Epithelial cell of prostate (primary cell): ENCODE results near the gene FAM229A.
"Not testable (repeated sequence)": the region's sequence is repeated elsewhere in the genome, so short reads cannot be mapped to it uniquely, and the experiment has no call there.

ENCODE experiments used
- DNase-seq: peaks from one replicate; pipeline ENCODE4 v3.0.0-alpha.2; 2011; ENCODE audit warnings: low read depth, low spot score
- H3K27ac ChIP-seq: fragments of 450-650 bp; 2 replicates; pipeline ENCODE4 v1.5.1; 2017; ENCODE audit warnings: mild to moderate bottlenecking

FAM229A gene

GRCh38 chr1:32377541-32378220, 15.4 kb upstream of the FAM229A start:
- no peak overlapping the region for H3K27ac ChIP-seq
- DNase-seq, result no peak

GRCh38 chr1:32376199-32376598, 13.9 kb upstream of the FAM229A start:
- DNase-seq, result no peak
- H3K27ac ChIP-seq, result no peak overlapping the region

- H3K27ac ChIP-seq, result no peak overlapping the region
- no peak for DNase-seq
Measured at GRCh38 chr1:32373996-32374592, 11.8 kb upstream of the FAM229A start.

- H3K27ac ChIP-seq, result no peak overlapping the region
- DNase-seq, result no peak
Measured at GRCh38 chr1:32372149-32372756, 10.0 kb upstream of the FAM229A start.

GRCh38 chr1:32367912-32368635, 5.8 kb upstream of the FAM229A start:
- no peak overlapping the region for H3K27ac ChIP-seq
- DNase-seq, result no peak

- H3K27ac ChIP-seq, result no peak overlapping the region
- DNase-seq, result no peak
Measured at GRCh38 chr1:32365445-32365844, 3.2 kb upstream of the FAM229A start.

- H3K27ac ChIP-seq, result no peak overlapping the region
- DNase-seq, result no peak
Measured at GRCh38 chr1:32364836-32365235, 2.6 kb upstream of the FAM229A start.

GRCh38 chr1:32363713-32364112, 1.4 kb upstream of the FAM229A start:
- no peak for DNase-seq
- no peak overlapping the region for H3K27ac ChIP-seq

- no peak for DNase-seq
- H3K27ac ChIP-seq, result no peak overlapping the region
Measured at GRCh38 chr1:32361674-32362473, 411 bp downstream of the FAM229A start.

- no peak for DNase-seq
- H3K27ac ChIP-seq, result no peak overlapping the region
Measured at GRCh38 chr1:32361308-32361673, 994 bp downstream of the FAM229A start.

GRCh38 chr1:32358435-32358834, 3.9 kb downstream of the FAM229A start:
- no peak overlapping the region for H3K27ac ChIP-seq
- DNase-seq, result no peak

- DNase-seq, result no peak
- no peak overlapping the region for H3K27ac ChIP-seq
Measured at GRCh38 chr1:32357614-32358013, 4.7 kb downstream of the FAM229A start.

- no peak overlapping the region for H3K27ac ChIP-seq
- DNase-seq, result no peak
Measured at GRCh38 chr1:32356478-32356877, 5.8 kb downstream of the FAM229A start.

- H3K27ac ChIP-seq, DNase-seq: not testable (repeated sequence)
Measured at GRCh38 chr1:32355778-32356177, 6.5 kb downstream of the FAM229A start.

- no peak for DNase-seq
- no peak overlapping the region for H3K27ac ChIP-seq
Measured at GRCh38 chr1:32353886-32354570, 8.3 kb downstream of the FAM229A start.

GRCh38 chr1:32353431-32353830, 8.9 kb downstream of the FAM229A start:
- no peak for DNase-seq
- H3K27ac ChIP-seq, result no peak overlapping the region

GRCh38 chr1:32352831-32353383, 9.4 kb downstream of the FAM229A start:
- DNase-seq, result no peak
- H3K27ac ChIP-seq, result no peak overlapping the region

- peak overlapping the region; percentile 65 for H3K27ac ChIP-seq
- DNase-seq, result no peak
Measured at GRCh38 chr1:32352239-32352745, 10.0 kb downstream of the FAM229A start.
